ENCODE data around the gene RPSA.
"Not testable (repeated sequence)": the region's sequence is repeated elsewhere in the genome, so short reads cannot be mapped to it uniquely, and the experiment has no call there.

Gene RPSA

GRCh38 chr3:39388741-39389248 is 17.7 kb upstream of the RPSA start:
- DNase-seq (ENCODE audit: low spot score): no peak

GRCh38 chr3:39390181-39390580 is 16.3 kb upstream of the RPSA start:
- no peak for DNase-seq (ENCODE audit: low spot score)

DNA sequence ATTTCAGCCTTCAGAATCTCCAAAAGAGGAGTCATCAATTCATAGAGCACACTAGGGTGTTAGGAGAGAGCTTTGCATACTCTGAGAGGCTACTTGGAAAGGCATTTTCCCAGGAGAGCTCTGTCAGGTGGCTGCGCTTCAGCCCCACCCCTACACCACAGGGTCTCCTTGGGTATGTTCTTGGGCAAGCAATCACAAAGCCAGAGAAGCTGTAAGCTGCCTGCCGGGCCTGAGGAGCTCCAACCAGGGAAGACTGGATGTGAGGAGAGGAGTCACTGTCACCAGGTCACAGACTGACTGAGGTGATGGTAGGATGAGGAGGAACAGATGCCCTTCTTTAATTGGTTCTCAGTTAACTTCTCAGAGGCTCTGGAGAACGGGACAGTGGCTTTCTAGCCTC is 9.8 kb upstream of the RPSA start:
- DNase-seq (ENCODE audit: low spot score): no peak

DNA sequence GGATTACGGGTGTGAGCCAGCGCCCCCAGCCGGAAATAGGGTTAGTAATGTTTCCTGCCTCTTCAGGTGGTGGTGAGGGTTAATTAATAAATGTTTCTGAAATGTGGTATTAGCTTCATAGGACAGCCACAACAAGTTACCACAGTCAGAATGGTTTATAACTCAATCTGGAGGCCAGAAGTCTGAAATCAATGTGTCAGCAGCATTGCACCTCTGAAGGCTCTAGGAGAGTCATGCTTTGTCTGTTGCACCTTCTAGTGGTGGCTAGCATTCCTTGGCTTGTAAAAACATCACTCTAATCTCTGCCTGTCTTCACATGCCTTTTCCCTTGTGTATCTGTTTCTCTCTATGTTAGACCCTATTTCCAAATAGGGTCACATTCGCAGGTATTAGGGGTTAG is 7.8 kb upstream of the RPSA start:
- no peak for DNase-seq (ENCODE audit: low spot score)

DNA sequence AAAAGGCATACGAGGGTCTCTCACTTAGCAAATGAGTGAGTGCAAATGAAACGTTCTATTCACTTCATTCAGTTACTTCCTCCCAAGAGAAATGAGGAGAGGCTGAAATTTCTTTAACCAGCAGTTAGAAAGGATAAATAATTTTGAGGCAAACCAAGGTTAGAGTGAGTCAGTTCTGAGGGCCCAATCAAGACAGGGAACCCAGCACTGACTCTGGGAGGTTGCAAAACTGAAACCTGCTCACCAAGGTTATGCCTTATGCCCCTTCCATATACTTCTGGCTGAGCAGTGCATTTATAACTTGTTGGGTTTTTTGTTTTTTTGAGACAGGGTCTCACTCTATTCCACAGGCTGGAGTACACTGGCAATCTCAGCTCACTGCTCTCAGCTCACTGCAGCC is 4.5 kb upstream of the RPSA start:
- no peak for DNase-seq (ENCODE audit: low spot score)

DNA sequence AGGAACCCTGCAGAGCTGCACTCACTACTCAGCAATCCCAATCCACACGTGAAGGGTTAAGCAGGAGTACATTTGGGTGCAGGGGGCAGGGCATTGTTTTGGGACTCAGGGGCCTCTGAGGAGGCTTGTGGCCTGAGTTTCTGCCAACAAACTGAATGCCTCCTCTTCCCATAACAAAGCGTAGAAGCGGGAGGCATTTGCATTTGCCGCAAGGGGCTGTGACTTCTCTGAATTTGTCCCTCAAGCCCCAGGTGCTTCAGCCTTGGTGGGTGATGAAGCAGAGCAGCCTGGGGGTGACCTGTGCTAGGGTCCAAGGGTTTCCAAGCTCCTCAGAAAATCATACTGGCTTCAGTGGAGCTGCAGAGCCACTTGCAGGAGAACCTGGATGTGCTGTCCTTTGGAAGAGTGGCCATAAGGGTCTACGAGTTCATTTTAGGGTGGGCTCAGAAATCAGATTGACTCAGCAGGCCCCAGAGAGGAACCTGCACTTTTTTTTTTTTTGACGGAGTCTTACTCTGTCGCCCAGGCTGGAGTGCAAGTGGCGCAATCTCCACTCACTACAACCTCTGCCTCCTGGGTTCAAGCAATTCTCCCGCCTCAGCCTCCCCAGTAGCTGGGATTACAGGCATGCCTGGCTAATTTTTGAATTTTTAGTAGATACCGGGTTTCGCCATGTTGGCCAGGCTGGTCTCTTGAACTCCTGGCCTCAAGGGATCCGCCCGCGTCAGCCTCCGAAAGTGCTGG is 1.4 kb upstream of the RPSA start:
- no peak for DNase-seq (ENCODE audit: low spot score)

GRCh38 chr3:39405687-39406367 is 693 bp upstream of the RPSA start:
- no peak for DNase-seq (ENCODE audit: low spot score)

DNA sequence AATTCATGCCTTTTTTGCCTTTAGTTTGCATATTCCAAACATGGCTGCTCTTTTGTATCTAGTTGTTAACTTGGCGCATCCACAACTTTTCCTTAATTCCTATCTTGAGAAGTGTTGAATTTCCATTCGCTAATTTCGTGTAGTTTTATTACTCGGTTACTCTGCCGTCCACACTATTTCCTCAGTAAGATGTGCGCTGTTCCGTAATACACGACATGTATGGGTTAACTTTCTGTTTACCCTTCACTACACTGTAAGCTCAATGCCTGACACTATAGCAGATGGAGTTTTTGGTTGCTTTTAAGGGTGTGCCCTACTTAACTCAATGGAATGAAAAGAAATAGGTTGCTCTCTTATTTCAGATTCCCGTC is 724 bp downstream of the RPSA start:
- no peak for DNase-seq (ENCODE audit: low spot score)

- no peak for DNase-seq (ENCODE audit: low spot score)
These were observed 1.4 kb downstream of the RPSA start for GRCh38 chr3:39407773-39408492.

DNA sequence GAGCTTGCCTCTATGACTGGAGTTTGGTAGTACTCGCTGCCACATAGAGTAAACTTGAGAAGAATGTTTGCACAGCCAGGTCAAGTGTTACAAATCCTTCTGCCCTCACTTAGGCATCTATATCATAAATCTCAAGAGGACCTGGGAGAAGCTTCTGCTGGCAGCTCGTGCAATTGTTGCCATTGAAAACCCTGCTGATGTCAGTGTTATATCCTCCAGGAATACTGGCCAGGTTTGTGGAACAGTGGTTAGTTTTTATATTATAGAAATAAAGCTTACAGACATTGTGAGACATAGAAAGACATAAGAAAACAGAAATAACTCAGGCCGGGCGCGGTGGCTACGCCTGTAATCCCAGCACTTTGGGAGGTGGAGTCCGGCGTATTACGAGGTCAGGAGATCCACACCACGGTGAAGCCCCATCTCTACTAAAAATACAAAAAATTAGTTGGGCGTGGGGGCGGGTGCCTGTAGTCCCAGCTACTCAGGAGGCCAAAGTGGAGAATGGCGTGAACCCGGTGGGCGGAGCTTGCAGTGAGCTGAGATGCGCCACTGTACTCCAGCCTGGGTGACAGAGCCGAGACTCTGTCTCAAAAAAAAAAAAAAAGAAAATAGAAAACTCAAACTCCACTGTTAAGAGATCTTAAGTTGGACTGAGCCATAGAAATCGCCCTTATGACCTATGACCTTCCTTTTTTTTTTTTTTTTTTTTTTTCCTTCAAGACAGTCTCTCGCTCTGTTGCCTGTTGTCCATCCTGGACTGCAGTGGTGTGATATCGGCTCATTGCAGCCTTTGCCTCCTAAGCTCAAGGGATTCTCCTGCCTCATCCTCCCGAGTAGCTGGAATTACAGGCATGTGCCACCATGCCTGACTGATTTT is 2.2 kb downstream of the RPSA start:
- DNase-seq (ENCODE audit: low spot score): no peak

DNA sequence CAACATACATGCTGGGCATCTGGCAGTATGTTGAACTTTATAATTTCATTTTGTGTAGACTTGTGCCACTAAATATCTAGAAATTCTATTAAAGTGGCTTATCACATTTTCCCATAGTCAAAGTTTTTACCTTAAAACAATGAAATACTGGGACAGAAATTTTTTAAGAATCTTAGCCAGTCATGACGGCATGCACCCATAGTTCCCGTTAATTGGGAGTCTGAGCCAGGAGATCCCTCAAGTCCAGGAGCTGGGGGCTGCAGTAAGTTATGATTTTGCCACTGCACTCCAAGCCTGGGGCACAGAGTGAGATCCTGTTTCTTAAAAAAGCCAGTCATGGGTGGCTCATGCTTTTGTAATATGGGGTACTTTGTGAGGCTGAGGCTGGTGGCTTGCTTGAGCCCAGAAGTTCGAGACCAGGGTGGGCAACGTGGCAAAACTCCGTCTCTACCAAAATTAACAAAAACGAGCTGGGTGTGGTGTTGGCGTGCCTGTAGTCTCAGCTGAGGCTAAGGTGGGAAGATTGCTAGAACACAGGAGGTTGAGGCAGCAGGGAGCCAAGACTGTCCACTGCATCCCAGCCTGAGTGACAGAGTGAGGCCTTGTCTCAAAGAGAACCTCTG is 3.1 kb downstream of the RPSA start:
- no peak for DNase-seq (ENCODE audit: low spot score)

DNA sequence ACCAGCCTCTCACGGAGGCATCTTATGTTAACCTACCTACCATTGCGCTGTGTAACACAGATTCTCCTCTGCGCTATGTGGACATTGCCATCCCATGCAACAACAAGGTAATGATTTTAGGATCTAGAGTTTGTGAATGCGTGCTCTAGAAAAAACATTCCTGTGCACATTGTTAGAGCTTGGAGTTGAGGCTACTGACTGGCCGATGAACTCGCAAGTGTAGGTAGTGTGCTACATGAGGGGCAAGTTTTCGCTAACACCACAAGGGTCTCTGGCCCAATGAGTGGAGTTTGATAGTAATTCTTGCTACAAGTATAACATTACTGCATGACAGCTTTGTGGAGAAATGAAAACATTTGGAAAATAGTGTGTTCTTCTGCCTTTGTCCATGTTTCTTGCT is 4.4 kb downstream of the RPSA start:
- DNase-seq (ENCODE audit: low spot score): no peak

GRCh38 chr3:39412668-39413260 is 6.2 kb downstream of the RPSA start:
- DNase-seq (ENCODE audit: low spot score): no peak

- DNase-seq (ENCODE audit: low spot score): no peak
These were observed 7.3 kb downstream of the RPSA start for GRCh38 chr3:39413691-39414420.

DNA sequence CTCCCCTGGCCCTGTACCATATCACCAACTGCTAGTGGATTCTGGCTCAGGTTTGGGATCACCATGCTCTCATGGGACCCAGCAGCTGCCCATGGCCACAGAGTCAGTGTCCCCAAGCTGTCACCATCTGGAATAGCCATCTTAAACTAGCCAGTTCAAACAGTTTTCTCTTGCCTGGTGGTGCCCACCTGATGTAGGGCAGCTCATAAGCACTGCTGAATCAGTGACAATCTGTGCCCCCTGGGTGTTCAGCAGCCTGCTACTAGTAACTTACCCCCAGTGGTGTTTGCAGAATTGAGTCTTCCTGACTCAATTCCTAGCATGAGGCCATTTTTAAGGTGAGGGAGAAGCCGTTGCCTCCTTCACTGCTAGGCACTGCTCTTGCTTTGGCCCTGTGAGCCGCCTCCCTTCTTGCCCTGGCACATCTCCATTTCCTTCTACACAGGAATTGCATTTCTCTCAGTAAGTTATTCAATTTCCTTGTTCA is 7.9 kb downstream of the RPSA start:
- DNase-seq (ENCODE audit: low spot score): no peak

- DNase-seq (ENCODE audit: low spot score): not testable (repeated sequence)
These were observed 8.8 kb downstream of the RPSA start for GRCh38 chr3:39415302-39415701.

DNA sequence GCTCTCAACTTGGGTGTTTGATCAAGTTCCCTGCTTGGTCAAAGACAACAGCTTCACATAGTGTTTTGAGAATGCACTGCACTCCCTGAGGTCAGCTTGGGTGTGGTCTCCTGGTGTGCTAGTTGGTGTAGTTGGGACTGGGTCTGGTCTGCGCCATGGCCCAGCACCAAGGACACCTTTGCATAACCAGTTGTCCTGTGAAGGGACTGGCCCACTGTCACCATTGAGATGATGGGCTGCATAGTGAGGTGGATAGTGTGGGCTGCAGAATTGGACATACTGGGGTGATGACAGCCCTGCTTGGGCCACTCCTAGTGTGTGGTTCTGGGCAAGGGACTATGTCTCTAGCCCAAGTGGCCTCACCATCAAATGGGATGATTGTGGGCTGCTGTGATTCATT is 9.5 kb downstream of the RPSA start:
- no peak for DNase-seq (ENCODE audit: low spot score)

DNA sequence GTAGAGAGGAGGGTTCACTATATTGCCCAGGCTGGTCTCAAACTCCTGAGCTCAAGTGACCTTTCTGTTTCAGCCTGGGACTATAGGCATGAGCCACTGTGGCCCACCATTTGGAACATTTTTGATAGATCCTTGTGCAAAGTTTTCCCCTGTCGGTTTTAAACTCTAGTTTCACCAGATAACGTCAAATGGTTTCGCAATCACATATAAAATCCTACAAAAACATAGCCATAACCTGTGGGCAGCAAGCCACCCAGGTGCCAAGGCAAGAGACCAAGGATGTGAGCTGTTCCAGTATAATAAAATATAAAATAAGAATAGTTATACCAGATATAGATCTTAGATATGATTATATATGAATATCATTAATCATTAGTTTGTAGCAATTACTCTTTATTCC is 10.5 kb downstream of the RPSA start:
- DNase-seq (ENCODE audit: low spot score): not testable (repeated sequence)

DNA sequence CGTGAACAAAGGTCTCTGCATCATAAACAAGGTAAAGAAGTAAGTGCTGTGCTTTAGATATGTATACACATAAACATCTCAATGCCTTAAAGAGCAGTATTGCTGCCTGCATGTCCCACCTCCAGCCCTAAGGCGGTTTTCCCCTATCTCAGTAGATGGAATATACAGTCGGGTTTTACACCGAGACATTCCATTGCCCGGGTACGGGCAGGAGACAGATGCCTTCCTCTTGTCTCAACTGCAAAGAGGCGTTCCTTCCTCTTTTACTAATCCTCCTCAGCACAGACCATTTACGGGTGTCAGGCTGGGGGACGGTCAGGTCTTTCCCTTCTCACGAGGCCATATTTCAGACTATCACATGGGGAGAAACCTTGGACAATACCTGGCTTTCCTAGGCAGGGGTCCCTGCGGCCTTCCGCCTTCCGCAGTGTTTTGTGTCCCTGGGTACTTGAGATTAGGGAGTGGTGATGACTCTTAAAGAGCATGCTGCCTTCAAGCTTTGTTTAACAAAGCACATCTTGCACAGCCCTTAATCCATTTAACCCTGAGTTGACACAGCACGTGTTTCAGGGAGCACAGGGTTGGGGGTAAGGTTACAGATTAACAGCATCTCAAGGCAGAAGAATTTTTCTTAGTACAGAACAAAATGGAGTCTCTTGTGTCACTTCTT is 12.2 kb downstream of the RPSA start:
- not testable (repeated sequence) for DNase-seq (ENCODE audit: low spot score)

Measured in left forelimb (tissue), 1 donor.